Lung microvascular endothelial cell (primary cell): ENCODE results near the gene SEZ6L. TPM values are rescaled to one million over a fixed set of nuclear protein-coding genes. Genes with fewer than 3 reads are reported as not detected.
A peak's percentile ranks its signal among the peaks of the same experiment; 100 is the strongest.

Experiments
- DNase-seq, 2 donors: peaks; one replicate each; pipeline versions ENCODE4 v3.0.0 to v3.0.0-alpha.2; 2010; ENCODE audit warnings: low read depth in 2 of 2
- total RNA-seq: library from RNA; depleted of rRNA; stranded (reverse); fragments of >200 nt; gene quantifications from 2 replicates; pipeline ENCODE4 v1.2.1, GENCODE V29; 2014

Gene SEZ6L
- total RNA-seq, 1 donor from 2014 or later: not detected

- no peak for DNase-seq
Measured at GRCh38 chr22:26333088-26333800, 164.0 kb downstream of the SEZ6L start.

GRCh38 chr22:26334232-26334631 lies 165.0 kb downstream of the SEZ6L start:
- DNase-seq: no peak

- DNase-seq: no peak
Measured at GRCh38 chr22:26336773-26337172, 167.5 kb downstream of the SEZ6L start.

- no peak for DNase-seq
Measured at GRCh38 chr22:26339755-26340154, 170.5 kb downstream of the SEZ6L start.

DNA sequence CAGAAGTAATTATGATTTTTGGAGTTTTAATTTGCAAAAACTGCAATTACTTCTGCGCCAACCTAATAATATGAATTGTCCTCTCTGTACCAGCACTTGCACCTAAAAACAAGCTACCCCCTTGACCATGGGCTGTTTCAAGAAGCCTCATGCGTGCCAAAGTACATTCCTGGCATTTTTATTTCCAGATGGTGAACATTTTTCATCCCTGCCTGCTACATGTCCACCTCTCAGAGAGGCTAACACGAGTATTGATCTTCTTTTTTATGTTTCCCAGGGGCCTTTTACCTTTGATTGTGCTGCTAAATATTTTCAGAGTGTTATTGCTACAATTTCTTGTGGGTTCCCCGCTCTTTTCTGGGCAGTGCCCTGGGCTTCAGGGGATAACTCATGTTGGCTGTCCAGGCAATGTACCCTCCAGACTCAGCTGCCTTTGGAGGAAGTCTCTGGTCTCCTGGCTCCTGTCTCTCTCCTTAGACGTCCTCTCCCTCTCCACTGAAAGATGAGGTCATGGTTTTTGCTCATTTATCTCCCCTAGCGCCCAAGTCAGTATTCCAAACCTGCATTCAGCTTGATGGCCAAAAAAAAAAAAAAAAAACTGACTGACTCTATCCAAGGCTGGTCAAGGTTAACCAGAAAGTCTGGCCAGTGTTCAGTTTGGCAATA lies 173.6 kb downstream of the SEZ6L start:
- no peak for DNase-seq

DNA sequence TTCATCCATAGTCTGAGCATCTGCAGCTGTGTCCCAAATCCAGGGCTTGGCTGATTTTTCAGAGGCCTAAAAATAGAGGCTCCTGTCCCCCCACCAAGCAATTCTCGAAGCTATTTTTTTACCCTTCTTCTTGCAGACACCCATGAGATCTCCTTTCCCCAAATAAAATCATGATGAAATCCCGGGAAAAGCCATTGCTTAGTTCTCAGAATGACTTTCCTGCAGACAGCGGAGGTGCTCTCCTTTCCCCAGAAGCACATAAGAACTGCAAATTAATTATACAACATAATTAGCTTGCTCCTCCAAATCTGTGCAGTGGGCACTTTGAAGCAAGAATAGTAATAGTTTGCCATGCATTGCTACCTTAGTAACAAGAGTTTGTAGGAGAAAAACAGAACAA lies 176.2 kb downstream of the SEZ6L start:
- DNase-seq: no peak

GRCh38 chr22:26348810-26349526 lies 179.7 kb downstream of the SEZ6L start:
- no peak for DNase-seq

GRCh38 chr22:26354707-26355106 lies 185.4 kb downstream of the SEZ6L start:
- no peak for DNase-seq

DNA sequence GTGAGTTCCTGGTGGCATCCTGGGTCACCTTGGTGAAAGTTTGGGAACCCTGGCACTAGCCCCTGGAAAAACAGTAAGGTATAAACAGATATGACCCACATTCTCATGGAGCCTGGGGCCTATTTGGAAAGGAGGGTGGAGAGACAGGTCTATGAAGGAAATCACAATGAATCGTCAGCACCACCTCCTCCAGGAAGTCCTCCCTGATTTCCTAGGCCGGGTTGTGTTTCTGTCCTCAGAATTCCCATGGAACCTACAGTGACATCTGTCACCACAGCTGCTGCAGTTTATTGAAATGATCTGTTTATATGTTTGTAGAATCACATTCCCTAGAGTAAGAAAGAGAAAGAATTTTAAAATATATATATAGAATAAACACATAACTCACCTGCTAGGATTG lies 188.0 kb downstream of the SEZ6L start:
- no peak for DNase-seq

DNA sequence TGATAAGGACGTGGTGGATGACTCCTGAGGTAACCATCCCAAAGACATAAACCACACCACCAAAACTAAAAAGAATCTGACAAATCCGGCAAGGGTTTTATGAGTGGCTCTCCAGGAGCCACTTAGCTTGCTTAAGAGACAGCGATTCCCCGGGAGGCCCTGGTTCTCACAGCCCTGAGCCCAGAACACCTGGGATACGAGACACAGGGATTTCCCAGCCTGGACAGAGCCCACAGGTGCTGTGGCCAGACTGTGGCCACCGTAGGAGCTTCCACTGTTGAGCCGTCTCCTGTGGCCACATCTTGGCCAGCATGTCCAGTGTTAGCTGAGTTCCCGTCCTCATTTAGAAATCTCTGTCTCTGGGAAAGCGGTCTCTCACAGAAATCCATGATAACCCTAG lies 188.6 kb downstream of the SEZ6L start:
- no peak for DNase-seq

GRCh38 chr22:26359156-26359555 lies 189.9 kb downstream of the SEZ6L start:
- no peak for DNase-seq

DNA sequence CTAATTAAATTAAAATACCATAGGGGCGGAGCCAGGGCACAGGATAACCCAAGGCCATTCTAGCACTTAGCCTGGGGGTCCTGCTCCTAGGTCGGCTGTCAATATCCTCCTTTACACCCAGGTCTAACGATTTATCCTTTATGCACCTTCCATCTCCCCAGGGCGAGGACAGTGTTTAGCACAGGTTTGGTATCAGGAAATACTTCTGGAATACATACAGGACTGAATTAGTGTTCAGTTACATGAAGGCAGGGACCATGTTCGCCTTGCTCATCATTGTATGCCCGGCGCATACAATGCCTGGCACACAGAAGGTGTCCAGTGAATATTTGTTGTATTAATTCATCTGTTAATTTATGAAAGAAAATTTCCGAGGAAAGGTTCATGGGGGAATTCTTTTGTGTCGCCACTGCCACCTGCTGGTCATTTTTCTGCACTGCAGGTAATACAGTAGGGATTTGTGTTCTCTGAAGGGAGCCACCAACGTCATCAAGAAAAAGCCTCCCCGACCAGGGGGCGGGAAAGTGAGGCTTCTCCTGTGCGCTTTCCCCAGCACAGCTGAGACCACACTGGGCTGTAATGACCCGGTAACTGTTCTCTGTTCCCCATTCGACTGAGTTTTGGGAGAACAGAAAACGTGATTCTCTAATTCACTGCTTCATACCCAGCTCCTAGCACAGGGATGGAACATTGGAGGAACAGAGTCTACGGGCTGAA lies 191.1 kb downstream of the SEZ6L start:
- DNase-seq: peak; percentile 75 to 81

GRCh38 chr22:26362471-26362870 lies 193.2 kb downstream of the SEZ6L start:
- DNase-seq: no peak

DNA sequence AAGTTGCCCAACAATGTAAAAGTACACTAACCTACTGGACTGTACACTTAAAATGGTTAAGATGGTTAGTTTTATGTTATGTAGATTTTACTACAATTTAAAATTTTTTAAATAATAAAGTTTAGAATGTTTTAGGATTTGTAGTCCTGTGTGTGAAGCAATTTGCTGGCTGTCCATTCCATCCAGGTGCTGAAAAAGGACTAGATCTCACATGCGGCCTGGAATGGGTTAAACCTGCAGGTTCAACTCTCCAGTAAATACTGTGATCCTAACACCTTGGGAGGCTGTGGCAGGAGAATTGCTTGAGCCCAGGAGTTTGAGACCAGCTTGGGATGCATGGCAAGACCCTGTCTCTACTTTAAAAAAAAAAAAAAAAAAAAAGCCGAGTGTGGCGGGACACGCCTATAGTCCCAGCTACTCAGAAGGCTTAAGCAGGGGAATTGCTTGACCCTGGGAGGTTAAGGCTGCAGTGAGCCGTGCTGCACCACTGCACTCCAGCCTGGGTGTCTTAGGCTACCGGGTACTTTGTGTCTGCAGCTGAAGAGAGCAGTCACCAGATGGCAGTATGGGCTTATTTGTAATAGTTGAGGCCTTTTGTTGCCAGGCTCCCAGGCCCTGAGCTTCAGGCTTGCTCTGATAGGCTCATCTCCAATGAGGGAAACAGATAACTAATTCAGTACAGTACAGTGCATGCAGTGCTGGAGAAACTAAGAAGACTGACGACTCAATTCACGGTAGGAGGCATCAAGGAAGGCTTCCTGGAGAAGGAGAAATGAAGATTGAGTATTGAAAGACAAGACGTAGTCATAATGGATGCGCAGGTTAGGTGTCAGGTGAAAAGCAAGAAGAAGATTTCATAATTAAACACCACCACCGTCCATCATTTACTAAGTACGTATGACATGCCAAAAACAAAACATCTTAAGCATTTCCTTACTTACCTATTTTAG lies 195.1 kb downstream of the SEZ6L start:
- DNase-seq: peak; percentile 87 to 92

- peak; percentile 53 to 63 for DNase-seq
Measured at GRCh38 chr22:26367402-26368245, 198.4 kb downstream of the SEZ6L start.

DNA sequence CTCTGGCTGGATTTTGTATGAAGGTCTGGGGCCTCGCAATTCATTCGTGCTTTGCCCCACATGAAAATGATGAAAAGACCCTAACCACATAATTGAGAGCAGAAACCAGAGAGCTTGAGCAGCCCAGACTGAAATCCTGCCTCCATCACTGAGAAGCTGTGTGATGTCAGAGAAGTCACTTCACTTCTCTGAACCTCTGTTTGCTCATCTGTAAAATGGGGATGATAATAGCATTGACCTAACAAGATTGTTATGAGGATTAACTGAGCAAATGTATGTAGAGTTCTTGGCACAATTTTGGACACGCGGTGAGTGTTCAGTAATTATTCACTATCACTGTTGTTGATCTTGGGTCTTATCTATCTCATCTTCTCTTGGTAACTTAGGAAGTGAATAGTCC lies 203.6 kb downstream of the SEZ6L start:
- no peak for DNase-seq

DNA sequence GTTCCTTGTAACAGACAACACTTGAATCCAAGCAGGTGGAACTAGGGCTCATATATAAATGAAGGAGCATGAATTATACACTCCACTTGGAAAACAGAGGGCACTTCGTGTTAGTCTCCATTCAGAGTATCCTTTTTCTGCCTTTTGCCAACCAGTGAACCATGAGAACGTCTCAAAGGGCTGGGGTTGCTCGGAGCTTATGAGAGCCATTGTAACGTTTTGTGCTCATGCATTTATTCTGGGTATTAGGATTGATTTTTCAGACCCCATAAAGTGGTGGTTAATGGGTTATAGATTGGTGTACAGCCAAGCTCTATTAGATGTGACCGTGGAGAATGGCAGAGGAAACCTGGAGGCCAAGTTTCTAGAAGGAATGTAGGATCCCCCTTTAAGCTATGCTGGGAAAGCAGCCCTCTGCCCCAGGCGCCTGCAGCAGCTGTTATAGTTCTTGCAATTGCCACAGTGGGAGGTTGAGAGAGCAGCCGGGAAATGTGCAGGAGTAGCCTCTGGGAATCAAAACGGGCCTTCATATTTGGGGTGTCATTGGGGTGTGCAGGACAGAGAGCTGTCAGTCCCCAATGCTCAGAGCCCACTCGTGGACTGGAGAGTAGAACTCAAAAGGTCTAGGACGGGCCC lies 205.2 kb downstream of the SEZ6L start:
- DNase-seq: no peak

DNA sequence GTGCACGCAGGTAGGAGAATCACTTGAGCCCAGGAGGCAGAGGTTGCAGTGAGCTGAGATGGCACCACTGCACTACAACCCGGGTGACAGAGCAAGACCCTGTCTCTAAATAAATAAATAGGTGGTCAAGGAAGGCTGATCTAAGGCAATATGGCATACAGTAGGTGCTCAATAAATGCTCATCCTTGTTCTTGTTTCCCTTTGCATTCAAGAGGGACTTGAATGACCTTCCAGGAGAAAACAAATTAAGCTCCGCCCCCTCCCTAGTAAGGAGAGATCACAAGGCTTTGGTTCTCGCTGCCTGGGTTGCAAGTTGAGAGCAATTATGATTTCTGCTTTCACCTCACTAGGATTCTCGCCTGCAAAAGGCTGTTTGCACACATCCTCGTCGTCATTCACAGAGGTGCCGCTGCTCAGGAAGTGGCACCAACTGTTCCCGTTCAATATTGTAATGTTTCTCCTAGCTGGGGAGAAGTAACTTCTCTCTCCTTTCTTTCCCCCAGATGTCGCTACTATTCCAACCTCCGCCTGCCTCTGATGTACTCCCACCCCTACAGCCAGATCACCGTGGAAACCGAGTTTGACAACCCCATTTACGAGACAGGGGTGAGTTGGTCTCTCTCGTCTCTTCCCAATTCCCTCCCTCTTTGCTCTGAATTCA lies 208.0 kb downstream of the SEZ6L start:
- peak; percentile 5 to 20 for DNase-seq
